Epithelial cell of esophagus (primary cell): ENCODE results near the gene RNLS.

Experiments
- DNase-seq: peaks from one replicate; pipeline ENCODE4 v3.0.0; 2010; ENCODE audit warnings: low read depth
- H3K4me3 ChIP-seq: 2 replicates; pipeline ENCODE4 v1.5.1; 2011; ENCODE audit warnings: mild to moderate bottlenecking, low read length, control low read depth
- TF ChIP-seq, protein P1 (sequence below): IDR thresholded peaks from 2 replicates; pipeline ENCODE4 v1.5.1; 2011; ENCODE audit warnings: low read depth, mild to moderate bottlenecking, low read length, control low read depth, inconsistent platforms; ENCODE audit not compliant: insufficient read depth; ENCODE audit errors: missing control alignments

The RNLS gene

DNA sequence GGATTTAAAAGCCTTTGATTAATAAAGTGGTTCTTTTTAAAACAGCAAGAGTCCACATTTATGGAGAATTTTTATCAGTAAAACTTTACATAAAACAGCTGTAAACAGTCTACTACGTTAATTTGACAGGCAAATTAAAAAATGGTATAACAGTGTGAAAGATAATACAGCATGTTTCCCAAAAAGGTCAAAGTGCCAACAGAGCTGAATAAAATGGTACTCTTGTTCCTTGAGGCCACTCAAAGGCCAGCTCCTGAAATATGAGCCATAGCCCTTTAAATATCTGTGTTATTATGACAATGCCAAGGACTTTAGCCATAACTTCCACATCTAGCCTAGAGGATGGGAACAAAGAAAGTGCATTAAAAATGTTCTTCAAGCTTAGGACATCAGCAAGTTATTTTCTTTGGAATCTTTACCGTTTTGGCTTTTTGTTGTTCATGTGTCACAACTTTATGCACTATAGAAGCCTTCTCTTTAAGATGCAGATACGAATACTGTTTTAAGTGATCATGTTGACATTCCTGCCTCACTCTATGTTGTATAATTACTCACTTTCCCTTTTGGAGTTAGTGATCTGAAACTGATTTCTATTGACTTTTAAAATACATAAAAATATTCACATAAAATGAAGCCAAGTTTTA is 165.6 kb downstream of the RNLS start:
- no peak for DNase-seq
- TF ChIP-seq, protein P1, sequence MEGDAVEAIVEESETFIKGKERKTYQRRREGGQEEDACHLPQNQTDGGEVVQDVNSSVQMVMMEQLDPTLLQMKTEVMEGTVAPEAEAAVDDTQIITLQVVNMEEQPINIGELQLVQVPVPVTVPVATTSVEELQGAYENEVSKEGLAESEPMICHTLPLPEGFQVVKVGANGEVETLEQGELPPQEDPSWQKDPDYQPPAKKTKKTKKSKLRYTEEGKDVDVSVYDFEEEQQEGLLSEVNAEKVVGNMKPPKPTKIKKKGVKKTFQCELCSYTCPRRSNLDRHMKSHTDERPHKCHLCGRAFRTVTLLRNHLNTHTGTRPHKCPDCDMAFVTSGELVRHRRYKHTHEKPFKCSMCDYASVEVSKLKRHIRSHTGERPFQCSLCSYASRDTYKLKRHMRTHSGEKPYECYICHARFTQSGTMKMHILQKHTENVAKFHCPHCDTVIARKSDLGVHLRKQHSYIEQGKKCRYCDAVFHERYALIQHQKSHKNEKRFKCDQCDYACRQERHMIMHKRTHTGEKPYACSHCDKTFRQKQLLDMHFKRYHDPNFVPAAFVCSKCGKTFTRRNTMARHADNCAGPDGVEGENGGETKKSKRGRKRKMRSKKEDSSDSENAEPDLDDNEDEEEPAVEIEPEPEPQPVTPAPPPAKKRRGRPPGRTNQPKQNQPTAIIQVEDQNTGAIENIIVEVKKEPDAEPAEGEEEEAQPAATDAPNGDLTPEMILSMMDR, result no peak
- H3K4me3 ChIP-seq, result no peak overlapping the region

DNA sequence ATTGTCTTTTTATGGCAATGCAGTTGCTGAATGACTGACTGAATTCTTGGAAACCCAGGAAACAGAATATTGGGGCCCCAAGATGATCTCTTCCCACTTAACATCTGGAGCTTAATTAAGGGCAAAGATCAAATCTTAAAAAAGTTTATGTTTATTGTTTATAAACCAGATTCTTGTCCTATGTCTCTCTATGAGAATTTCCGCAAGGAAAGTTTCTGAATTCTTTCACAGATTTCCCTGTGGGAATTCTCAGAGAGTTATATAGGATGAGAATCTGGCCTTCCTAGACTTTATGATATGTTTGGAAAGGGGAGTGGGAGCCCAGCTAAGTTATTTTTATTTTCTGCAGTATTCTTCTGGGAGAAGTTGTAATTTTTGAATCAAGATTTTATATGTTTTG is 166.3 kb downstream of the RNLS start:
- H3K4me3 ChIP-seq, result no peak overlapping the region
- TF ChIP-seq, protein P1, result no peak
- no peak for DNase-seq

DNA sequence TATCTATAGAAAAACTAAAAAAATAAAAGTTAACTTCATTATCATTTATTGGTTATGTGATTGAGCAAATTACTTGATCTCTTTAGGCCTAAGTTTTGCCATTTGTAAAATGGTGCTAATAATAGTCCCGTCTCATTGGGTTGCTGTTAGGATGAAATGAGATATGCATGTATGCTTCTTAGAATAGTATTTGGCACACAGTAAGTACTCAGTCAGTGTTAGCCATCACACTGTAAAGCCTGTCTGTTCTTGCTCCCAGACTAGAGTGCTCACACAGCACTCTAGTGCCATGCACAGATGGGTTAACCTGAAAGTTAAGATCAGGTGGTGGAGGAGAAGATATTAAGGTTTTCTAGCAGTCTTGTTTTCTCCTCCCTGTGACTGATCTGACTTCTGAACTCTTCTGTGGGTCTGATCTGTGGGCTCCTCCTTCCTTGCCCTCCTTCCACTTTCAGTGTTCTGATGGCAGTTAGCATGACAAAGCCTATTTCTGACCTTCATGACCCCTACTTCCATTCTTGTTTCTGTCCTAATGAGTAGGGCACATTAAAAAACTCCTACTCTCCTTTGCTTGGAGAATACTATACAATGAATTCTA is 167.5 kb downstream of the RNLS start:
- no peak for DNase-seq
- no peak overlapping the region for H3K4me3 ChIP-seq
- TF ChIP-seq, protein P1, result no peak

GRCh38 chr10:88413412-88413811 is 169.7 kb downstream of the RNLS start:
- H3K4me3 ChIP-seq, result no peak overlapping the region
- TF ChIP-seq, protein P1, result no peak
- no peak for DNase-seq

- no peak overlapping the region for H3K4me3 ChIP-seq
- TF ChIP-seq, protein P1, result no peak
- peak; percentile 14 for DNase-seq
Measured at GRCh38 chr10:88411772-88412349, 171.3 kb downstream of the RNLS start.

- TF ChIP-seq, protein P1, result no peak
- DNase-seq, result no peak
- no peak overlapping the region for H3K4me3 ChIP-seq
Measured at GRCh38 chr10:88409824-88410223, 173.3 kb downstream of the RNLS start.
